Right kidney (tissue), 1 donor: ENCODE measurements around the gene UBE2O.

Experiments
- DNase-seq: peaks from one replicate; pipeline ENCODE4 v3.0.0-alpha.2; 2016

The UBE2O gene

DNA sequence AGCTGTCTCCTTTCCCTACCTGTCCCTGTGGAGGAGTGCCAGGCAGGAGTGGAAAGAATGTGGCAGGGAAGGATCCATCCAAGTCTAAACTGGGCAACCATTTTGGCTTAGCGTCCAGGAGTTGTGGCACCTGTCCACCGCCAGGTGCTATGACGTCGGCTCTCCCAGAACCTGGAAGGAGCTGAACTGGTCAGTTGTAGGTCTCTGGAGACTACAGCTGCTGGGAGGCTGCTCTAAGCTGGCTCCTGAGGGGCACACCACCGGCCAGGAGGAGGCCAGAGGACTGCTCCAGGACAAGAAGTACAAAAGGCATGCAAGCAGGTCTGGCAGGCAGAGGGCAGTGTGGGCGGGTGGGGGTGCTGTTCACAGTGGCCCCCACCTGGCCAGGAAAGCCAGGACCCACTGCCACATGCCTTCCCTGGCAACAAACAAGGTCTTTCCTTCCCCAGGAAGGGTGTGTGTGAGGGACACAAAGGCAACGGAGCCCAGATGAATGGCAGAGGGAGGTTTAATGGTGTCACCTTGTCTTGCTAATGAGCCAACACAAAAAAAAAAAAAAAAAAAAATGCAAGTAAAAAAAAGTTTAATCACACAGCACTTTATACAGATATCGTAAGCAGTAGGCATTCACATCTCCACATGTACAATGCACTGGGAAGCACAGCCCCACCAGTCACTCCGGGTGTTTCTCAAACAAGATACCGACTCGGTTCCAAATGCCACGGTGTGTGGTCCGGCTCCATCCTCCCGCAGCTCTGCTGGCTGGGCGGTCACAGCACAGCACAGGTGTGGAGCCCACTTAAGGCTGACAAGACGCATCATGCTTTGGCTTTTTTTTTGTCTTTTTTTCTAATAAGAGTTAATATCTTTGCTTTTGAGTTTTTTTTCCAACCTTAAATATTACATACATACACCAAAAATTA lies 63.7 kb downstream of the UBE2O start:
- no peak for DNase-seq

DNA sequence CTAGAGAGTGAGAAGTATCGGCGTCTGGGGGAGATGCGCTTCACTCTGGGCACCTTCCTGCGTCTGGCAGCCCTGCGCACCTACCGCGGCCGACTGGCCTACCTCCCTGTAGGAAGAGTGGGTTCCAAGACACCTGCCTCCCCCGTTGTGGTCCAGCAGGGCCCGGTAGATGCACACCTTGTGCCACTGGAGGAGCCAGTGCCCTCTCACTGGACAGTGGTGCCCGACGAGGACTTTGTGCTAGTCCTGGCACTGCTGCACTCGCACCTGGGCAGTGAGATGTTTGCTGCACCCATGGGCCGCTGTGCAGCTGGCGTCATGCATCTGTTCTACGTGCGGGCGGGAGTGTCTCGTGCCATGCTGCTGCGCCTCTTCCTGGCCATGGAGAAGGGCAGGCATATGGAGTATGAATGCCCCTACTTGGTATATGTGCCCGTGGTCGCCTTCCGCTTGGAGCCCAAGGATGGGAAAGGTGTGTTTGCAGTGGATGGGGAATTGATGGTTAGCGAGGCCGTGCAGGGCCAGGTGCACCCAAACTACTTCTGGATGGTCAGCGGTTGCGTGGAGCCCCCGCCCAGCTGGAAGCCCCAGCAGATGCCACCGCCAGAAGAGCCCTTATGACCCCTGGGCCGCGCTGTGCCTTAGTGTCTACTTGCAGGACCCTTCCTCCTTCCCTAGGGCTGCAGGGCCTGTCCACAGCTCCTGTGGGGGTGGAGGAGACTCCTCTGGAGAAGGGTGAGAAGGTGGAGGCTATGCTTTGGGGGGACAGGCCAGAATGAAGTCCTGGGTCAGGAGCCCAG lies 65.8 kb downstream of the UBE2O start:
- no peak for DNase-seq

DNA sequence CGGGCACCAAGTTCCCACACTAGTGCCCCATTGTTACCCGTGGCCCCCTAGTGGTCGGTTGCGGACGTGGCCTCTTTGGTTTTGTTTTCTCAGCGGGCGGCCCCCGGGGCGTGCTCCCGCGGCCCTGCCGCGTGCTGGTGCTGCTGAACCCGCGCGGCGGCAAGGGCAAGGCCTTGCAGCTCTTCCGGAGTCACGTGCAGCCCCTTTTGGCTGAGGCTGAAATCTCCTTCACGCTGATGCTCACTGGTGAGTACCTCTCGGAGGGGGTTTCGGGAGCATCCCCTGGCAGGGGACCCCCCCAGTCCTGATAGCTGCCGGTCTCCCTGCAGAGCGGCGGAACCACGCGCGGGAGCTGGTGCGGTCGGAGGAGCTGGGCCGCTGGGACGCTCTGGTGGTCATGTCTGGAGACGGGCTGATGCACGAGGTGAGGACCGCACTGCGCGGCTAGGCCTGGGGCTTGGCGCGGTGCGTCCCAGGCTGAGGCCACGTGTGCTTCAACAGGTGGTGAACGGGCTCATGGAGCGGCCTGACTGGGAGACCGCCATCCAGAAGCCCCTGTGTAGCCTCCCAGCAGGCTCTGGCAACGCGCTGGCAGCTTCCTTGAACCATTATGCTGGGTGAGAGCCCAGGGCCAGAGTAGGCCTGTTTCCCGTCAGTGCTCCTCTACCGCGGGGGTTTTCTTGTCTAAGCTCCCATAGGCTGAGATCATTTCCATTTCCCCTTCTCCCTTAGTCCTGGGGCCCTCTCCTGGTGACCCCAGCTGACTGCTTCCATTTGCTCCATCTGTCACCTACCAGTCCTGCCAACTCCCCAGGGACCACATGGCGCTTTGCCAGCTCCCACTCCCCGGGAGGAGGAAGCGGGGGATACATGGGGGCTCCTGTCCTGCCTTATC lies 66.8 kb downstream of the UBE2O start:
- DNase-seq: no peak

DNA sequence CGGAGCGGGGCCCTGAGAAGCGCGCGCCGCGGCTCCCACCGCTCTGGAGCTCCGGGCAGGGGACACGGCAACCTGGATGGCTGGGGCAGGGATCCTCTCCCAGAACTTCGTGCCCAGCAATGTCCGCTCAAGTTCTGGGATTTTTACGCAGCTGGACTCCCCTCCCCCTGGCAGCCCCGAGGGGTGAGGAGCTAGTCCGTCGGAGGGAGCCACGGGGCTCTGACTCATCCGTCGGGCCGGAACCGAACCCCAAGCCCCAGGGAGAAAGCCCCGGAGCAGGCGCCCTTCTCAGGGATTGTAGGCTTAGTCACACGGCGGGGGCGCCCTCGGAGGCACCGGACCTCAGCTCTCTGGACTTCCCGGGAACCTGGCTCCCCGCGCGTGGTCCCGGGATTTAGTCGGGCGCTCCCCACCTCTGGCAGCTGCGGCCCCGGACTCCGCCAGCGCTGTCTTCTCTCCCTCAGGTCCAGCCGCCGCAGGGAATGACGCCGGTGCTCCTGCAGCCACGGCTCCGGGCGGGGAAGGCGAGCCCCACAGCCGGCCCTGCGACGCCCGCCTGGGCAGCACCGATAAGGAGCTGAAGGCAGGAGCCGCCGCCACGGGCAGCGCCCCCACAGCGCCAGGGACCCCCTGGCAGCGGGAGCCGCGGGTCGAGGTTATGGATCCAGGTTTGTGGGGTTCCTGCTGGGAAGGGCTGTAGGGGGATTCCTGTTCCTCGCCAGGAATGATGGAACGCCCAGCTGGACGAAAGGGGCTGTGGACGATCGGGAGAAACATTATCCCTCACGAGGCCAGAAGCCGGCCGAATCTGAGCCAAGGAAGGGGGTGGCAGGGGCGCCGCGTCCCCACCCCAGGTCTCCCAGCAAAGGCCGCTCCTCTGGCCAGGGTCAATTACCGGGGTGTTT lies 67.7 kb downstream of the UBE2O start:
- peak; percentile 78 for DNase-seq

DNA sequence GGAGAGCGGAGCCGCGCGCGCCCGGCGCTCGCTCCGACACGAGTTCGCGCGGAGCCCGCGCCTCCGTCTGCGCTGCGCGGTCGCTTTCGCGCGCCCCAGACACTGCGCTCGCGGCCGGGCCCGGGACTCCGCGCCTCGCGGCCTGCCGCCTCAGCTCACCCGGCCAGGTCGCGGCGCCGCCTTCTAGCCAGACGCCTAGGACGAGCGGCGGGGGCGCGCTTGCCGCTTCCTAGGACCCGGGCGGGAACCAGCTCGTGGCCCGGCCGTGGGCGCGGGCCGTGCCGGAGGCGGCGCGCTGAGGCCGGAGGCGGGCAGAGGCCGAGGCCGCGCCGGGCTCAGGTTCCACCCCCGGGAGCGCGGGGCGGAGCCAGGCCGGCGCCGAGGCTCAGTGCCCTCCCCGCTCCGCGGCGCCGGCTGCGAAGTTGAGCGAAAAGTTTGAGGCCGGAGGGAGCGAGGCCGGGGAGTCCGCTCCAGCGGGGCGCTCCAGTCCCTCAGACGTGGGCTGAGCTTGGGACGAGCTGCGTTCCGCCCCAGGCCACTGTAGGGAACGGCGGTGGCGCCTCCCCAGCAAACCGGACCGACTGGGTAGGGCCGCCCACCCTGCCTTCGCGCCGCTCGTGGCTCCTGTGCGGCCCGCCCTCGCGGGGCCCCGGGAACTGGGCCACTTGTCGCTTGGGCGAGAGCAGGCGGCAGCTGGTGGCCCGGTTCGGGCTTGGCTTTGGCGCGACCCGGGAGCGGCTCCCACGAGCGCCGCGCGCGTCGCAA lies 68.5 kb downstream of the UBE2O start, which contains the start of gene SPHK1:
TSS of gene SPHK1 (plus strand) at position 388 of the 765 bp plus-strand sequence. CDS start 1,036 bp downstream, outside the sequence.
- peak; percentile 85 for DNase-seq

DNA sequence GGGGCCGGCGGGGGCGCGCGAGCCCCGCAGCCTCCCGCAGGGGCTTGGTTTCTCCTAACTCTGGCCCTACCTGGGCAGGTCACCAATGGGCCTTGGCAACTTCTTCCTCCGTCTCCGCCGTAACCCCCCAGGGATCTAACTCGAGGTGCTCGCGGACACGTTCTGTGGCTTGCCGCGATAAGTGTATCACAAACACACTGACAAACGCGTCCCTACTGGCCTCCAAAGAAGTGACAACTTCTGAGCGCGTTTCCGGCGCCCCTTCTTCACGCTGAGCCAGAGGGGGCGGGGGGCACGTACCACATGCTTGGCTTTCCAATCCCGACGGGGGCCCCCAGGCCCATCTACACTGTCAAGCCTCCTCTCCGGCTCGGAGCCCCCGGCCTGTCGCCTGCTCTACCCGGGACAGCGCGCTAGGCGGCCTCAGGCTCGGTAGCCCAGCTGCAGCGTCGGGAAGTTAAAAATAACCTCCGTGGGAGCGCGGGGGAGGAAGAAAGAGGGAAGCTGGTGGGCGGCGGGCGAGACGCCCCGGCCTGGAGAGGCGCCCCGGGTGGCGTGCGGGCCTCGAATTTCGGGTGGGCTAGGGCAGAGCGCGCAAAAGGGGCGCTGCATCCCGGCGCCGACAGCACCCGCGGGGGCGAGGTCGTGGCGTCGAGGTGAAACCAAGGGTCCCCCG lies 69.3 kb downstream of the UBE2O start:
- DNase-seq: peak; percentile 83

DNA sequence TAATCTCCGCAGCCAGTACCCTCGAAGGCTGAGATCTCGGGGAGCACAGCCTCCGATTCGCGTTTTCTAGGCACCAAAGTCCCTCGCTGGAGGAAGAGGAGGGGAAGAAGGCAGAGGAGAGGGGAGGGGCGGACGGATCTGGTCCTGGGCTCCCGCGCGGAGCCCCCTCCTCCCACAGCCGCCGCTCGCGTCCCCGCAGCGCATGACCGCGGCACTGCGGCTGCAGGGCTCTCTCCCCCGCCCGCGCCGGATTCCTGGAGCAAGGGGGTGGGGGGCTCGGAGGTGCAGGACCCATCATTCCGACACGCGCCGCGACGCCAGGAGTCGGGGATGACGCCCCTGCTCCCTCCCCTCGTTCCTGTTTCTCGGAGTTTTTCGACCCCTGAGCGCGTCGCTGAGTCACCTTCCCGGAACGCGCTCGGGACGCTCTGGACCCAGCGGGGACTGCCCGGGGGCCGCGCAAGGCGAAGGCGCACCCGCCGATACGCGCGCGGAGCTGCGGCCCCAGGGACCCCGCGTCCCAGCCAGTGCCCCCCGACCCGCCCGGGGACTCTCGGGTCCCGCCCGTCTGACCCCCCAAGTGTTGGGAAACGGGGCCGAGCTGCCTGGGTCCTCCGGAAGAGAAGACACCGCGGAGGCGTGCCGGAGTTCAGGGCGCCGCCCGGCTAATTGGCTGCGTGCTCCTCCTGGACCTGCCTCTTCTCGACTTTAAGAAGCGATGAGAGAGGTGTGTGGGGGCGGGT lies 70.0 kb downstream of the UBE2O start:
- peak; percentile 77 for DNase-seq

DNA sequence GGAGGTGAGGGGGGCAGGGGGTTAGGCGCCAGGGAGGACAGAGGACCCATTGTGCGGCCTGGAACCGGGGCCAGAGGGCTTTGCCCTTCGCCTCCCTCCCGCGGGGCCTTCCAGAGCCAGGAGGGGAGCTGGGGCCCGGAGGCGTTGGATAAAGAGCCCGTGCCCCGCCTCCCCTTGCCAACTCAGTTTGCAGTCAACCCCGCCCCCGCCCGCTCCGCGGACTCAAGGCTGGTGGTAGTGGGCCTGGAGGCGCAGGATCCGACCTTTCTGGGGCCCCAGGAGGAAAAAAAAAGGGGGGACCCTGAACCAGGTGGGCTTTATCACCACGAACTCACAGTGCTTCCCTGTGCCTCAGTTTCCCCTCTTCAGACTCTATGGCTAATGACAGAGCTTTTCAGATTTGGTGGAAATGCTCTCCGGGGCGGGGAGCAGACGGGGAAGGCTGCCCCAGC lies 70.6 kb downstream of the UBE2O start:
- no peak for DNase-seq

DNA sequence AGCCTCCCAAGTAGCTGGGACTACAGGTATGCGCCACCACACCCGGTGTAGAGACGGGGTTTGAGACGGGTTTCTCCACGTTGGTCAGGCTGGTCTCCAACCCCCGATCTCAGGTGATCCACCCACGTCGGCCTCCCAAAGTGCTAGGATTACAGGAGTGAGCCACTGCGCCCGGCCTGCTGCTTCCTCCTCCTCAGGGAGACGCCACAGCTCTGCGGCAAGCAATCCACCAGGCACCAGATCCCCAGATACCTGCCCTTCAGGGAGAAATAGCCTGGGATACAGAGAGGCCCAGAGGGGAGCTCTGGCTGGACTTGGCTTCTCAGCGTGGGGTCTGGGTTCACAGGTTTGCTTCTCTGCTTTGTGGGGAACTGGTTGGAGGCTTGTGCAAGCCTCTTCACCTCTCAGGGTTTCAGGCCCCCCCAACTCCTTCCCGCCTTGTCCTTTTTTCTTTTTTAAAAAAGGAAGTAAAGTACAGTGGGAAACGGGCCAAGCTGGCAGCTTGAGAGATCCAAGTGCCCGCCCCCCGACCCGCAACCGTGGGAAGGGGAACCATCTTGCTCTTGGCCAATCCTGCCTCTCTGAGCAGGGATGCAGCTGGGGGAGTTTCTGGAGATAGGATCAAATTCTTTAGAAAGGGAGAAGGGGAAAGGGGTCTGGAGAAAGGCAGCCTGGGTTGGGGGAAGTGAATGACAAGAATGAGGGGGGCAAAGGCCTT lies 71.2 kb downstream of the UBE2O start:
- DNase-seq: no peak

DNA sequence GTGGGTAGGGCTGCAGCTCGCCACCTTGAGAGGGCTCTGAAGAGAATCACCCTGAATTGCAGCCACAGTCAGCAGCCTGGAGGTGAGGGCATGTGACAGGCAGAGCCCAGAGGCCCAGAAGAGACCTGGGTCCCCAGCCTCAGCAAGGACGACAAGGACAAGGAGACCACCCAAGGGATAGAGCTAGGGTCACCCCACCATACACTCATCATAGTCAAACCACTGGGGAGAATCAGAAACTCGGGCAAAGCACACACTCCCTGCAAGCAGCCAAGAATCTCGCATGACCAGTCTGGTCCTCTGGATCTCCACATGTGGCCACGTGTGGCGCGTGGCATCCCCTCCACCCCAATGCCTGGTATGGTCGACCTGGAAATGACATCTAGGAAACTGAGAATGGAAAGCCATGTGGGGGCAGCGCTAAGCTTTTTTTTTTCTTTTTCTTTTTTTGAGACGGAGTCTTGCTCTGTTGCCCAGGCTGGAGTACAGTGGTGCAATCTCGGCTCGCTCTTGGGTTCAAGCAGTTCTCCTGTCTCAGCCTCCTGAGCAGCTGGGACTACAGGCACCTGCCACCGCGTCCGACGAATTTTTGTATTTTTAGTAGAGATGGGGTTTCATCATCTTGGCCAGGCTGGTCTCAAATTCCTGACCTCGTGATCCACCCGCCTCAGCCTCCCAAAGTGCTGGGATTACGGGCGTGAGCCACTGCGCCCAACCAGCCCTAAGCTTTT lies 73.1 kb downstream of the UBE2O start:
- no peak for DNase-seq

DNA sequence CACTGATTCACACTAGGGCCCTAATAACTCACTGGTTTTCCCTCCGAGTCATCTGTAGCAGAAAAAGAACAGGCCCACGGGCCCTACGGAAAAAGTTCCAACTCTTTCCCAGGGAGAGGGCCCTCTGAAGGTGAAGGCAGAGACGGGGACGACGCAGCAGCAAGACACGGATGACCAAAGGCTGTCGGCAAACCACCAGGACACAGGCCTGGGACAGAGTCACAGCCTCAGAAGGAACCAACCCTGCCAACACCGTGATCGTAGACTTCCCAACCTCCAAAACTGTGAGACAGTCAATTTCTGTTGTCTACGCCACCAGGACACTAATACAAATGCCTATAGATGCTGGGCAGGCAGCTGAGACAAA lies 73.7 kb downstream of the UBE2O start:
- no peak for DNase-seq

DNA sequence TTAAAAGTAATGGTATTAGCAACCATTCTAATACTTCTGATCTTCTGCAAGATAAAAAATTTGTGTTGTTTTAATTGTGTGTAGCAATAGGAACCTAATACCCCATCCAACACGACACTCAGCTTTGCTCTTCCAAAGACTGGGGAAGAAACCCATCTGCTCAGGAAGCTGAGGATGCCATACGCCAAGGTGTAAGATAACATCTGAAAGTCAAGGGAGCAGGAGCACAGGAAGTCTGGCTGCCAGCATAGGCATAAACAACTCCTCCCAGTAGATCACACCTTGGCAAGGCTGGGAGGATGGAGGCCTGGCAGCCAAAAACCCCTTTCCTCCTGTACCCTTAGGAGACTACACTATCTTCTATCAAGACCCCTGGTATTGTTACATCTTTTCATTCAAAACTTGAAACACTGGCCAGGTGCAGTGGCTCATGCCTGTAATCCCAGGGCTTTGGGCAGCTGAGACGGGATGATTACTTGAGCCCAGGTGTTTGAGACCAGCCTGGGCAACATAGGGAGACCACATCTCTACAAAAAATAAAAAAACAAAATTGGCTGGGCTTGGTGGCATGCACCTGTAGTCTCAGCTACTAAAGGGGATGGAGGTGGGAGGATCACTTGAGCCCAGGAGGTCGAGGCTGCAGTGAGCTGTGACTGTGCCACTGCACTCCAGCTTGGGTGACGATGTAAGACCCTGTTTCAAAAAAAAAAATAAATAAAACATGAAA lies 74.2 kb downstream of the UBE2O start:
- DNase-seq: no peak

DNA sequence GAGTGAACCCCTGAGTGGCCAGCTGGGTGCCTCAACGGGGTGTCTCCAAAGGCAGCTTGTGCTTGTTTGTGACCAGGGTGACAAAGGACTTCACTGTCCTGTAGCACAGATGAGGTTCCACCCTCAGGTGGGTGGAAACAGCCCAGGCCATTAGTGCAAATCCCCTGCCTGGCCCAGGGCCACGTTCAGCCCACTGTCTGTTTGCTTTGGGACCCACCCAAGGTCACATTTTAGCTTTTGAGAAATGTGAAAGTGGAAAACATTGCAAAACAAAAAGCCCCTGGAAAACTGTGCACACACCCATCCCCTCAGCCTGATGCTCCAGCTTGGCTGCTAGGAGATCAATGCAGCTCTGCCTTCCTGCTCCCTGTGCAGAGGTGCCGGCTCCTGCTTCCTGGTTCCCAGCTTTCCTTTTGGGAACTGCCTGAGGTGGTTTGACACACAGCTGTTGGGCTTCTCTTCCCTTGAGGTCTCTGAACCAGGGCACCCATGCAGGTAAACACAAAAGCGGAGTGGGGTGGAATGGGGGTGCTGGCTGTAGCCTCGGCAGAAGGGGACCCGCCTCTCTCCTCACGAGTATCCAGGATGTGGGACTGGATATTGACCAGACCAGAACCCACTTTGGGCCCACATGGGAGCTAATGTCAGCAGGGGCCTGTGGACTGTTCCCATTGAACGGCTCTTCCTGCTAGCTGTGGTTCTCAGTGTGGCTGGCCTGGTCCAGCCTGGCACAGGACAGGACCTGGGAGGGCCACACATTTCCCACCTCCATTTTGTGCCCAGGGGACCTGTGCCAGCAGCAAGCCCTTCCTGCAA lies 76.4 kb downstream of the UBE2O start:
- DNase-seq: no peak

DNA sequence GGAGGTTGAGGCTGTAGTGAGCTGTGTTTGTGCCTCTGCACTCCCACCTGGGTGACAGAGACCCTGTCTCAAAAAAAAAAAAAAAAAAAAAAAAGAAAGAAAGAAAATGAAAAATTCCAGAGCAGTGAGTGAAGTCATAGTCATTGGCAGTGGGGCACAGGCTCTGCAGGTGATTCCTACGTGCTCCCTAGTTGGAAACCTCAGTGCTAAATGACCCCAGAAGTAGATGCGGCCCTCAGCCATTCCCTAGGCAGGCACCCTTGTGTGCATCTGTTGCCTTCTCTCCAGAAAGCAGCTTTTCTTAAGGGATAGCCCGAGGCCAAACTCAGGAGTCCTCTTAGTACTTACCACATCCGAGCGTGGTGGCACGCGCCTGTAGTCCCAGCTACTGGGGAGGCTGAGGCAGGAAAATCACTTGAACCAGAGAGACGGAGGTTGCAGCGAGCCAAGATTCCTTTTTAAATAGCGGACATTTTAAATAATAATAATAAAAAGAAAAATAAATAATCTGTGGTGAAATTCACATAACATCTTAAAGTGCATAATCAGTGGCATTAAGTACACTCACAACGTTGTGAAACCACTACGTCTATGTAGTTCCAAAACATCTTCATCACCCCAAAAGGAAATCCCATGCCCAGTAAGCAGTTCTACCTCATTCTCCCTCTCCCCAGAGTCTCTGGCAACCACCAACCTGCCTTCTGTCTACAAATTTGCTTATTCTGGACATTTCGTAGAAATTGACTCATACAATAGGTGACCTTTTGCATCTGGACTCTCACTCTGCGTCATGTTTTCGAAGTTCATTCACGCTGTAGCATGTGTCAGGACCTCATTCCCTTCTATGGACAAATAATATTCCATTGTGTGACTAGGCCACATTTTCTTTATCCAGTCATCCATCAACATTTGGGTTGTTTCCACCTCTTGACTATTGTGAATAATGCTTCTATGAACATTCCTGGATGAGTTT lies 81.0 kb downstream of the UBE2O start:
- DNase-seq: no peak
